SU-DHL-6 (cell line): Measurements from ENCODE around the gene ZNF628.
"Not testable (repeated sequence)": the region's sequence is repeated elsewhere in the genome, so short reads cannot be mapped to it uniquely, and the experiment has no call there.

Experiments
- EZH2phosphoT487 ChIP-seq: fragments of 200-600 bp; sonication (generic), shearing (Covaris generic); conservative IDR thresholded peaks from 2 replicates; pipeline ENCODE4 v1.6.1; 2018; ENCODE audit warnings: mild to moderate bottlenecking, antibody characterized with exemption, low read length, moderate library complexity, mixed read lengths
- TF ChIP-seq, protein P1 (sequence below): fragments of 200-600 bp; sonication (generic); IDR thresholded peaks from one replicate; pipeline ENCODE4 v1.5.1; 2017; ENCODE audit warnings: antibody characterized with exemption, mild to moderate bottlenecking, low read length, moderate library complexity; ENCODE audit not compliant: insufficient read depth, poor library complexity, severe bottlenecking

GRCh38 chr19:55496820-55497219 is 20.4 kb downstream of the ZNF628 start:
- TF ChIP-seq, protein P1, sequence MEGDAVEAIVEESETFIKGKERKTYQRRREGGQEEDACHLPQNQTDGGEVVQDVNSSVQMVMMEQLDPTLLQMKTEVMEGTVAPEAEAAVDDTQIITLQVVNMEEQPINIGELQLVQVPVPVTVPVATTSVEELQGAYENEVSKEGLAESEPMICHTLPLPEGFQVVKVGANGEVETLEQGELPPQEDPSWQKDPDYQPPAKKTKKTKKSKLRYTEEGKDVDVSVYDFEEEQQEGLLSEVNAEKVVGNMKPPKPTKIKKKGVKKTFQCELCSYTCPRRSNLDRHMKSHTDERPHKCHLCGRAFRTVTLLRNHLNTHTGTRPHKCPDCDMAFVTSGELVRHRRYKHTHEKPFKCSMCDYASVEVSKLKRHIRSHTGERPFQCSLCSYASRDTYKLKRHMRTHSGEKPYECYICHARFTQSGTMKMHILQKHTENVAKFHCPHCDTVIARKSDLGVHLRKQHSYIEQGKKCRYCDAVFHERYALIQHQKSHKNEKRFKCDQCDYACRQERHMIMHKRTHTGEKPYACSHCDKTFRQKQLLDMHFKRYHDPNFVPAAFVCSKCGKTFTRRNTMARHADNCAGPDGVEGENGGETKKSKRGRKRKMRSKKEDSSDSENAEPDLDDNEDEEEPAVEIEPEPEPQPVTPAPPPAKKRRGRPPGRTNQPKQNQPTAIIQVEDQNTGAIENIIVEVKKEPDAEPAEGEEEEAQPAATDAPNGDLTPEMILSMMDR: not testable (repeated sequence)
- TF ChIP-seq EZH2phosphoT487: not testable (repeated sequence)
